Stimulated activated CD8-positive, alpha-beta memory T cell treated with anti-CD3 and anti-CD28 coated beads, Interleukin-15, amount 100 ng/mL, for 48 hours (primary cell): ENCODE results near the gene MEGF11.
"Not testable (repeated sequence)": the region's sequence is repeated elsewhere in the genome, so short reads cannot be mapped to it uniquely, and the experiment has no call there.

ENCODE experiments used
- DNase-seq, 2 donors: peaks; one replicate each; pipeline ENCODE4 v3.0.0-alpha.2; 2020; ENCODE audit warnings: low read depth in 2 of 2

MEGF11 gene

DNA sequence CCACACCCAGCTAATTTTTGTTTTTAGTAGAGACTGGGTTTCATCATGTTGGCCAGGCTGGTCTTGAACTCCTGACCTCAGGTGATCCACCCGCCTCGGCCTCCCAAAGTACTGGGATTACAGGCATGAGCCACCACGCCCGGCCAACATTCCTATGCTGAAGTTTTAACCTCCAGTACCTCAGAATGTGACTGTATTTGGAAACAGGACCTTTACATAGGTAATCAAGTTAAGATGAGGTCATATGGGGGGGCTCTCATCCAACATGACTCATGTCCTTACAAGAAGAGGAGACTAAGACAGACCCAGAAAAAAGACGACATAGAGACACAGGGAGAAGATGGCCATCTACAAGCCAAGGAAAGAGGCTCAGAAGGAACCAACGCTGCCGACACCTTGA, 277.4 kb downstream of the MEGF11 start:
- DNase-seq, result not testable (repeated sequence)

DNA sequence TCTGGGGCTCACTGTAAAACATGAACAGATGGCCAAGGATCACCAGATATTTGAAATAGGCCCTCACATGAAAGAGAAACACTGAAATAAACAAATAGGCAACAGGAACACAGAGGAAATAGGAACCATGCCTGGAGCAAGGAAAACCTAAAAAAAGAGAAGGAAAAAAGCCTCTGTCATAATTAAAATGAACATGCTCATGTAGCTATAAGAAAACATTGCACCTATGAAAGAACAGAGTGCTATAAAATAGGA, 281.9 kb downstream of the MEGF11 start:
- DNase-seq, result no peak

DNA sequence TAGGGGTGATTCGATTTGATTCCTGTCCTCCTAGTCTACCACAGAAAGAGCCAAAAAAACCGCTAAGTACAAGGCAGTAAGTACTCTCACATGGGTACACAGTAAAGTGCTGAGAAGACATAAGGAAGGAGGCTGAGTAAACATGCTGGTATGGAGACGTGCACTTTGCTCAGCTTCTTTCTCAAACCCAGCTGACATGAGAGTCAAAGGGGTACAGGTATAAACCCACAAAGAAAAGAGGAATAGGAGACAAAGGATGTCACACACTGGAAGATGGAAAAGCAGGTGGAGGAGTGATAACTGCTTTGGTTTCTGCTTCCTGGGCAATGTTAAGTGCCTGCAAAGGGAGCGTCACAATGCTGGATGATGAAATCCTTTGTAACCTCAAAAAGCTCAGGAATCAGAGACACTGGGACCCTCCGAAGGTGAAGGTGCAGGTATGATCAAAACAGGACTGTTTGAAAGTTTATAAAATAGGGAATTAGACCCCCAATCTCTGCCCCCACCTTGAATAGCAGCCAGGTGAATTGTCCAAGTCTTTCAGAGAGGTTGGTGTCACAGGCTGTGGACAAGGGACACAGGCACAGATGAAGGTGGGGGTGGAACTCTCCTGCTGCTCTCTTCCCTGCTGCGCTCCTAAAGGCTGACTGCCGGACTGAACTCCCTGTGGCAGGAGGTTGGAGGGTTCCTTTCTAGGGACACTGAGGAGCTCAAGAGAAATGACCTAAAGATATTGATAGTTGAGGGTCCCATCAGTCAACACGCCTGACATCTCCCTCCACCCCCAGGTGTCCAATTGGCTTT, 282.4 kb downstream of the MEGF11 start:
- no peak for DNase-seq

DNA sequence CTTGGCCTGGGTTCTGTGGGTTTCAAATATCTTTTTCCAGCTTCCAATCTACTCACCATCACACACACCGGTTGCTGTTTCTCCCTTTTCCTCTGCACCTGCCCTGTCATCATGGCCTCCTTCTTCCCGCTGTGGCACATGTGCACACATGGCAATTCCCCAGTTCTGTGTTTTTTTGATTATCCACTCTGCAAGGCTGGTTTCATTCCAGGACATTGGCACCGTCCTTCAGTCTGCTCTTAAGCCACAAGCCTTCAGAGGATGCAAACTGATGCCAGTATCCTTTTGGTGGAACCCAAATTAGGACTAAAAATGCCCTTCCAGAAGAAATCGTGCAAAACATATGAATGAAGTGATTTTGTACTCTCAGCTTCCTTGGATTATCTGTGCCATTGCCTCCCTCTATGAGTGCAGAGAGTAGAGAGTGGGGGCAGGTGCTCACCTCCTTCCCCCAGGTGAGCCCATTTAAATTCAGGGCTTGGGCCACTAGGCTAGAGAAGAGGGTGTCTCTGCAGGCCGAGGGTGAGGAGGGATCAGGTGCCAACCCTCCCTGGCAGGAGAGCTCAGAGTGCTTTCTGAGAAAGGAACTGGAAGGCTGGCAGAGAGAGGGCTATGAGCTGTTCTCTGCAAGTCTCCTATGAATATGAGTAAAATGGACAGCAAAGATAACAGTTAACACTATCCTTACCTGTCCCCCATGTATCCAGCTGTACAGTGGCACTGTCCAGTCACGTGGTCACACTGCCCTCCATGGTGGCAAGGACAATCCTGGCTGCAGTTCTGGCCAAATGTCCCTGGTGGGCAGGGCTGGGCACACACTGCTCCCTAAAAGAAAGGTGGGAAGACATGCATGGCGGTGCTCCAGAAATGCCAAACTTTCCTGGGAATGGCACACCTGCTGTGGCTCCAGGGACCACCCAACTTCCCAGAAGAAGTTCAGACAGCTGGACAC, 283.4 kb downstream of the MEGF11 start:
- DNase-seq, result no peak

DNA sequence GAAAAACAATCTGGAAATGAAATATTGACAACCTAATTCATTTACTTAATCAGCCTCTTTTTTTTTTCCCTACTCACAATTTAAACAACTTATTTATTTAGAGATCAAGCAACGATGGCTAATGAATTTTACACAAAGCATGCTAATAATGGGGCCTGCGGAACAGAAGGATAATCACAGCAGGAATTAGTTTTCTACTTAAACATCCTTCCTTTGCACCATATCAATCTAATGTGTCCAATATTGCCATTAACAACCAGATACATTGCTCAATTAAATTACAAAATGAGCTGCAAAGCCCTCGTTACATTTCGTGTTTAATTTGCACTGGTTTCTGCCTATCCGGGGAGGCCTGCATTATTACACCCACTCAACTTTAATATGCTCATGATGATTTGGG, 285.0 kb downstream of the MEGF11 start:
- no peak for DNase-seq

DNA sequence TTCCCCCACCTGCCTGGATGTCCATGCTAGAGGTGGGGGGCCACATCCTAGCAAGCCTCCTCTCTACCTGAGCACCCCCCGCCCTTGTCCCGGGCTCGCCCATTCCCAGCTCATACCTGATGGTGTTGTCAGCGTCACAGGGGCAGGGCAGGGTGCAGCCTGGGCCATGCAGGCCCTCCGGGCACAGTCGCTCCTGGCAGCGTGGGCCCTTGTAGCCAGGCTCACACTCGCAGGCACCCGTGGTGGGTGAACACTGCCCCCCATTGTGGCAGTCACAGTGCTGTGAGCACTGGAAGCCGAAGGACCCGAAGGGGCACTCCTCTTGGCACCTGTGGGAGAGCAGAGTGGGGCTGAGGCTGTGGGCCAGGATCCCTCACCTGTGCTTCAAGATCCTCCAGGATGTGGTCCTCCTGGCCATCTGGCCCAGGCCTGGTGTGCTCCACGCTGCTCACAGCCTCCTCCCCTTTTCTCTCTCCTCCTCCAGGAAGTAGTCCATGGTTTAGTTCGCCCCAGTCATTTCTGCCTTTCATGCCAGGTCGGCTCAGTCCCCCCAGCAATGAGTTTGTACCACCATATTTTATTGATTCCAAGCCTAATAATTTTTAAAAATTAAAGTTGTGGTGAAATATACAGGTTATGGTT, 288.6 kb downstream of the MEGF11 start:
- no peak for DNase-seq

DNA sequence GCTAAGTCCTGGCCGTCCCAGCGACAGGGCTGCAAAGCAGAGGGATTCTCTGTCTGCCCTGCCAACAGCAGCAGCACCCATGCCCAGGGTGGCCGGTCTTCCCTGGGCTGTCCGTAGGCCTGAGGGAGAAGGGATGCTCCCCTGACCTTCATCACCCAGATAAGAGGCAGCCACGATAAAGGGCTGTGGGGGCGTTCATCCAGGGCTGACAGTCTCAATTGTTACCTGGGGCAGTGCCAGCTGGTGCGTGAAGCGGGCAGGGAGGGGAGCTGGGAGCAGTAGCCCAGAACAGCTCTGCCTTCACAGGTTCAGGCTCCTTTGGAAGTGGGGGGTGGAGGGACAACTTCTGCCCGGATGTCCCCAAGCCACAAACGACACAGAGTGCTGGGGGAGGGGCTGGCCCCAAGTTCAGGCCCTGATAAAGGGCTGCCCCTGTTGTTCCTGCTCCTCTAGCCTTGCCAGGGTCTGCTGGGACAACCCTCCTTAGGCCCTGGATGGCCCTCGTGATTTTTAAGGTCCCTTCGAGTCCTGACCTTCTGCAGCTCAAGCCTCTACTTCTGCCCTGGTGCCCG, 289.6 kb downstream of the MEGF11 start:
- no peak for DNase-seq

DNA sequence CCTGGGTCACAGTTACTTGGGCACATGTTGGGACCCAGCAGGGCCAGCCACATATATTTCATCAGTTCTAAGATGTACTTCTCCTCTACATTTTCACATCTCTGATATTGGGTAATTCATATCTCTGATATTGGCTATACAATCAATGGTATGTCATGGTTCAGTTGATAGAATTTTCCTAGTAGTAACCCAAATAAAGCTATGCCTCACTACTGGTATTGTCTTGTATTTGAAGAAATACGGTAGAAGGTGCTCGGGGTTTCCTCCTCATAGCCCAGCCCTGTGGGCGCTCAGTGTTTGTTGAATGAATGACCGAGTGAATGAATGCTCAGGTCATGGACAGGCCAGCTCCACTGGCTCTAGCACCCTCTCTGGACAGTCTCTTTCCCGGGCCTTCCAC, 290.2 kb downstream of the MEGF11 start:
- no peak for DNase-seq

DNA sequence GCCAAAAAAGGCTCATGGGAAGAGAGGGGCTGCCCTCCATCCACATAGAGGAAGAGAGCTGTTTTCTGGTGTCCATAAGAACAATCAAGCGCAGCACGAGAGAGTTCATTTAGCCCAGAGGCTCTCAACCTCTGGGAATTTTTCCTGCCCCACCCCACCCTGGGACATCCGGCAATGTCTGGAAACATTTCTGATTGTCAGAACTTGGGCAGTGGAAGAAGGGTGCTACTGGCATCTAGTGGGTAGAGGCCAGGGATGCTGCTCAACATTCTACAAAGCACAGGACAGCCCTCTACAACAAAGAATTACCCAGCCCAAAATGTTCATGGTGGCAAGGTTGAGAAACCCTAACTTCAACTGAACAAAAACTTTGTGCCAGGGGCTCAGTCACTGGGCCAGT, 291.4 kb downstream of the MEGF11 start:
- DNase-seq, result no peak

DNA sequence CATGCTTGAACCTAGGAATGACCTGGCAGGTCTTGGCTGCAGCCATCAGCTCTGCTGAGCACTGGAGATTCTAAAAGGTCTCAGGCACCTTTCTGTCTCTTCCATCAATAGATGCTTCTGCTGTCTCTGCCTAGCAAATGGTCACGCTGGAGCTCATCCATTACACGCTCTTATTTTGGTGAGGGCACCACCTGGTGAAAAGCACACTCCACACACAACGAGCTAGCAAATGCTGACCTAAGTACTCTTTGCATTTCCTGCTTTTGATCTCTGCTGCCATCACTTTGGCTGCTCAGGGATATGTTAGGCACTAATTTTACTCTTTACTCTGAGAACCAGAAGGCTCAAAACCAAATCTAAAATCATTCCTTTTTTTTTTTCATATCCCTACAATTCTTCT, 293.0 kb downstream of the MEGF11 start:
- no peak for DNase-seq

DNA sequence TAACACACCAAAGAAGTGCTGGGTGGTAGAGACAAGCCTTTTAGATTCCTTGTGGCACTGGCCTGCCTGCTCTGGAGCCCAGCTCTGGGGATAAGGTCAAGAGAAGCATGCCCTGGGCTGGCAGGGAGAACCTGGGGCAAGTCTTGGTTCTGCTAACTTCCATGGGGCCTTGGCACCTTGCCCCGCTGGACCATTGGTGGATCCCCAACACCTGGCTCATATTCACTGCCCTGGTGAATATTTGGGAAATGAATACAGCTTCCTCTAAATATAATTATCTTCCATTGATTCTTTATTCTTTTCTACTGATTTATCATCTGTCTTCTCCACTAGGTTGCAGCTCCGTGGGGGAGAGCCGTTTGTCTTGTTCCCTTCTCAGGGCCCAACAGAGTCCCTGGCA, 294.7 kb downstream of the MEGF11 start:
- no peak for DNase-seq

DNA sequence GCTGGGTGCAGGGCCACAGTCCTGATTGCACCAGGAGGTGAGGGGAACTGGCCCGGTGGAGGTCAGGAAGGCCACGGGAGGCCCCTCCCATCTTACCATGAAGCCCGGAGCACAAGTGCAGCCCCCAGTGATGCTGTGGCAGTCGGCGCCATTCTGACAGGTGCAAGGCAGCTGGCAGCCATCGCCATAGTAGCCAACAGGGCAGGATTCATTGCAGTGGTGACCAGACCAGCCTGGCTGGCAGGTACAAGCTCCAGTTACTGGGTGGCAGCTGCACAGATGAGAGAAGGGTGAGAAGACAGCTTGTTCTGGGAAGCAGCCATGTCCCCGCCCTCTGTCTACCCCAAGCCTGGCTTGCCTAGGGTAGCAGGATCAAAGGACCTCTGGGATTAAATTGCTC, 296.1 kb downstream of the MEGF11 start:
- no peak for DNase-seq

DNA sequence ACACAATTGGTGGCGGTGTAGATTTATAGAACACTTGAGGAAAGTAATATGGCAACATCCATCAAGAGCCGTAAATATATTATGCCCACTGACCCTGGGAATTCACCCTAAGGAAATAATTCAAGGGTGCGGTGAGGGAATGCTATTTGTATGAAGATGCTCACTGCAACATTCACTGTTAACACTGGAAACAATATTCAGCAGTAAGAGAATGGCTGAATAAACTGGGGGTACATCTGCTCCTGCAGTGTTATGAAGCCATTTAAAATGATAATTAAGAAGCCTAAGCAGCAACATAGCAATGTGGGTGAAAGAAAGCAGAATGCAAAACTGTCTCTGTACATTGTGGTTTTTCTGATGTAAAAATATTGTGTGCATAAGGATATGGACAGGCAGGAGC, 296.7 kb downstream of the MEGF11 start:
- no peak for DNase-seq

DNA sequence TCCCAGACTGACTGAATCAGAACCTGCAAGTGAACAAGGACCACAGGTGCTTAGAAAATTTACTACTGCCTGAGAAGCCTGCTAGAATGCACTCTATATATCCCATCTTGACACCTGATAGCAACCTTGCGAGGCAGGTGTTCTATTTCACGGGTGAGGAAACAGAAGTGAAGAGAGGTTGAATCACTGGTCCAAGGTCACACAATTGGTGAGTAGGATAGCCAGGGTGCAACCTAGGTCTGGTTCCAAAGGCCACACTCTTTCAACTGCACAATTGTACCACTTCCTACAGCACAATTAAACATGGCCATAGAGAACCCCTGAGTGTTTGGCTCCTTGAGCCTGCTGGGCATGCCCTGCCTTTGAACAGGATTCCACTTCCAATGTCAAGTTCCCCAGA, 297.2 kb downstream of the MEGF11 start:
- no peak for DNase-seq

DNA sequence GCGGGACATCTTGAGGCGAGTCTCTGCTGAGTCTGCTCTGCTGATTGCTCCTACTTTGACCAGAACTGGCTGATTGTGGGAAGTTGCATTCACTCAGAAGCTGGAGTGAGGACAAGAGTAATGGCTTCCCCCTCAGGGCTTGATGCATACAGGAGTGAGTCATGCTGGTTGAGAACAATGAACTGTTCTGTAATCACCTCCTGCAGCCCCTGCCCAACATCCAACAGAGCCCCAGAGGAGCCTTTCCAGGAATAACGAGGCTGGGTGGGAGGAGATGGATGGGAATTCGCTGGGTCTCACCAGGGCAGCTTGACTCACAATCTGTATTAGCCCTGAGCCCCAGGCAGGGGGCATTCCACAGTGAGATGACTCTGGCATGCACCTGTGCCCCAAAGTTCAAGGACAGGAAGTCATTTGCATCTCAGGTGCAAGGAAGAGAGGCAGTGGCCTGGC, 299.2 kb downstream of the MEGF11 start:
- no peak for DNase-seq

DNA sequence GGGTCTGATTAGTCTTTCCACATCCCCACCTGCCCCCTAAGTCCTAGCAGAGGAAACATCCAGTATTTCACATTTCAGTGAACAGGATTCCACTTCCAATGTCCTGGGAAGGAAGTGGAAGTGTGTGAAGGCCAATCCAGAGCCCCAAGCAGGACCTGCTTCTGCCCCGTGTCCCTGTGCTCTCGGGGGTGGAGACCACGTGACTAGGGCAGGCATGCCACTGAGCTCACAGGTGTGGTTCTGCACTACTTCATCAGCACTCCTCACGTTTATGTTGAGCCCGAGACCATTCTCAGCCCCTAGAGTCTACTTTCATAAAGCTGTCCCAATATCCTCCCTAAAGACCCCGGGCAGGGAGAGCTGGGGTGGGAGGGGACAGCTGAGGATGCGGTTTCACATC, 299.9 kb downstream of the MEGF11 start:
- DNase-seq, result no peak

DNA sequence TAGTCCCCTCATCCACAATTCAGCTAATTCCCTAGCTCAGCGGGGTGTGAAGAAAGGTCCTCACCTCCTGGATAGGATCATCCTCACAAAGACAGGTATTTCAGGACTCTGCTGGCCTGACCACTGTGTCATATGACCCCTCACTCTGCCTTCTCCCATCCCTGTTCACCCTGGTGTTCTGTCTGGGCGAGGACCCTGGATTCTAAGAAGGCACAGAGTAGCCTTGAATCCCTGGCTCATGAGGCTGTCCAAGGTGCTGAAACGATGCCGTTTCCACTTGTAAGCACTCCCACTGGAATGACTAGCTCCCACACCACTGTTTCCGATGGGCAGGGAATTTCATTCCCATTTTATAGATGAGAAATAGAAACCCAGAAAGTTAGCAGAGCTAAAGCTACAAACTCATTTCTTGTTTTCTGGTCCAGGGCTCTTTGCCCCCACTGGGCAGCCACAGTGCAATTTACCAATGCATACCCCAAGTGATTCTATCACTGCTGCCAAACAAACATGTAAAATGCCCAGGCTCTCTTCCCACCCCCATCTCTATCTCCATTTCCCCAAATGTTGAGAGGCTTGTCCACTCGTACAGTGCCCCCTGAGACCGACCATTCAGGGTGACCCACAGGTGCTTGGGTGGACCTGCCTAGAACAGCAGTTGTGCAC, 301.0 kb downstream of the MEGF11 start:
- DNase-seq, result no peak

DNA sequence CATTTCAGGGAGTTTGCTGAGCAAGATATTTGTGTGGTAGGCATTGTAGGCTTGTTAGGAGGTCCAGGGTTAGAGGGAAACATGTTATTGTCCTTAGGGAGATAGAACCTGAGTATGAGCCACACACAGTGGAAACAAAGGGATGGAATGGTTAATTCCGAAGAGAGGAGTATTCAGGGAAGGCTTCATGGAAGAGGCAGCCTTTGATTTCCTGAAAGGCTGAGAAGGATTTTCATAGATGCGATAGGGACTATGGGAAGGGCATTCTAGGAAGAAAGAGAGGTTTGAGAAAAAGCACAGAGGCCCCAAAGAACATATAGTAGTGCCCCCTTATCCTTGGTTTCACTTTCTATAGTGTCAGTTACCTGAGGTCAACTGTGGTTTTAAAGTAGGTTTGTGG, 302.5 kb downstream of the MEGF11 start:
- no peak for DNase-seq

DNA sequence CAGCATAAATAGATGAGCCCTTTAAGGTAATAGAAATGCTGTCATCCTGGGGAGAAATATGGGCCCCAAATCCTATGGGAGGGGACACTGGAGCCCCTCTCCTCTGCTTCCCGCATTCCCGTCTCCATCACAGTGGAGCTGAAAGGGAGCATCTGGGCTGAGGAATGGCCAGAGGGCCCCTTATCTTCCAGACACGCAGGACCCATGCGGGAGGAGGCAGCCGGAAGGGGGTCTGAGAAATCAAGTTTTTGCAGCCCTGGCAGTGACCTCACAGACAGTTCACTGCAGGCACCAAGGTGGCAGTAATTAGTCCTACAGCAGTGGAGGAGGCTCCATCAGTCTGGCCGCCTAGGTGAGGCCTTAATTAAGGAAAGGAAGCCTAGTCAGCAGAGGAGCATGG, 304.1 kb downstream of the MEGF11 start:
- no peak for DNase-seq

DNA sequence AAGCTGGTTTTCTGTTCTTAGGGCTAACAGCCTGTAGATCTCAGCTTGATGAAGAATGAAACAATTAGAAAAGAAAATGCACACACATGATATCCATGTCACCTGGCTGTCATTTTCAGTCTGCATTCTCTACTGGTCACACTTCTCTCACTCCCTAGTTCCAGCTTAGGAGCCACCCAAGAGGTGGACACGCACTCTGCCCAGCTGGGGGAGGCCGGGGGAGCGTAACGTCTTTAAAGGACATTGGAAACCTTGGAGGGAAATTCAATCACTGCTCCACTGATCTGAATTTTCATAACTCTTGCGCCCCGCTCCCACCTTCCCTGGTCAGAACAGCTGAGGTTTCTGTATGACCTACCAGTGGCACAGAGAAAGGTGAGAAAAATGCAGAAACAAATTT, 304.5 kb downstream of the MEGF11 start:
- DNase-seq, result no peak

DNA sequence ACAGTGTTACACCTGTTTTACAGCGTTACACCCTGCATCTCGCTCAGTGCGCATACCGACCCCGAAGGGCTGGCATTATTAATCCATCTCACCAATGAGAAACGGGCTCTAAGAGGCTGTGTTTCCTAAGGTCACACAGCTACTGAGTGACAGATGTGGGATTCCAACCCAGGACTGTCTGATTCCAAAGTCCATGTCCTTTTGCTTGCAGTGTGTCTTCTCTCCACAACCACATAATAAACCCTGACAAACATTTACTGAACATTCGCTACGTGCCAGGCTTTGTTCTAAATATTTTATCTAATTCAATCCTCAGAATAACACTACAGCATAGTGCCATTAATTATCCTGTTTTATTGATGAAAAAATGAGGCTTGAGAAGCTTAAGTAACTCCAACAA, 305.2 kb downstream of the MEGF11 start:
- DNase-seq, result no peak

DNA sequence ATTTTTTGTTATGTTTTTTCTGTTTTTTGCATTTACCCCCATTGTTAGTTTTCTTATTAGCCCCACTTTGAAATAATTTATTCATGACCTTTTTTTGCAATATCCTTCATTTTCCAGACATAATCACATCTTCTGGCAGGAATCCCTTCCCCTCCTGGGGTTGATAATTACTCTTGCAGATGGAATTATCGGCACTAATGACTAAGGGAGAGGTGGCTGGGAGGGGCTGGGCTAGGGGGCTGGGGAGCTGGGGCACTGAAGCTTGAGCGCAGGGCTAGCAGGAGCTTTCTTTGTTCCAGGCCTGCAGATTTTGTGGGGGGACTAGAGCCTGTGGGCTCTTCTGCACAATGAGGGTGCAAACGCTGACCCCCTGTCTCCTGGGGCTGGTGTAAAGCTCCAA, 306.5 kb downstream of the MEGF11 start:
- no peak for DNase-seq
